IPS-NIHi7 (cell line): ENCODE data around the gene ARMH4.
A peak's percentile ranks its signal among the peaks of the same experiment; 100 is the strongest.

Experiments
- DNase-seq: peaks from one replicate; pipeline ENCODE4 v3.0.0; 2012; ENCODE audit warnings: mixed read lengths; ENCODE audit errors: extremely low spot score

ARMH4 gene, protein sequence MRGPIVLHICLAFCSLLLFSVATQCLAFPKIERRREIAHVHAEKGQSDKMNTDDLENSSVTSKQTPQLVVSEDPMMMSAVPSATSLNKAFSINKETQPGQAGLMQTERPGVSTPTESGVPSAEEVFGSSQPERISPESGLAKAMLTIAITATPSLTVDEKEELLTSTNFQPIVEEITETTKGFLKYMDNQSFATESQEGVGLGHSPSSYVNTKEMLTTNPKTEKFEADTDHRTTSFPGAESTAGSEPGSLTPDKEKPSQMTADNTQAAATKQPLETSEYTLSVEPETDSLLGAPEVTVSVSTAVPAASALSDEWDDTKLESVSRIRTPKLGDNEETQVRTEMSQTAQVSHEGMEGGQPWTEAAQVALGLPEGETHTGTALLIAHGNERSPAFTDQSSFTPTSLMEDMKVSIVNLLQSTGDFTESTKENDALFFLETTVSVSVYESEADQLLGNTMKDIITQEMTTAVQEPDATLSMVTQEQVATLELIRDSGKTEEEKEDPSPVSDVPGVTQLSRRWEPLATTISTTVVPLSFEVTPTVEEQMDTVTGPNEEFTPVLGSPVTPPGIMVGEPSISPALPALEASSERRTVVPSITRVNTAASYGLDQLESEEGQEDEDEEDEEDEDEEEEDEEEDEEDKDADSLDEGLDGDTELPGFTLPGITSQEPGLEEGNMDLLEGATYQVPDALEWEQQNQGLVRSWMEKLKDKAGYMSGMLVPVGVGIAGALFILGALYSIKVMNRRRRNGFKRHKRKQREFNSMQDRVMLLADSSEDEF

DNA sequence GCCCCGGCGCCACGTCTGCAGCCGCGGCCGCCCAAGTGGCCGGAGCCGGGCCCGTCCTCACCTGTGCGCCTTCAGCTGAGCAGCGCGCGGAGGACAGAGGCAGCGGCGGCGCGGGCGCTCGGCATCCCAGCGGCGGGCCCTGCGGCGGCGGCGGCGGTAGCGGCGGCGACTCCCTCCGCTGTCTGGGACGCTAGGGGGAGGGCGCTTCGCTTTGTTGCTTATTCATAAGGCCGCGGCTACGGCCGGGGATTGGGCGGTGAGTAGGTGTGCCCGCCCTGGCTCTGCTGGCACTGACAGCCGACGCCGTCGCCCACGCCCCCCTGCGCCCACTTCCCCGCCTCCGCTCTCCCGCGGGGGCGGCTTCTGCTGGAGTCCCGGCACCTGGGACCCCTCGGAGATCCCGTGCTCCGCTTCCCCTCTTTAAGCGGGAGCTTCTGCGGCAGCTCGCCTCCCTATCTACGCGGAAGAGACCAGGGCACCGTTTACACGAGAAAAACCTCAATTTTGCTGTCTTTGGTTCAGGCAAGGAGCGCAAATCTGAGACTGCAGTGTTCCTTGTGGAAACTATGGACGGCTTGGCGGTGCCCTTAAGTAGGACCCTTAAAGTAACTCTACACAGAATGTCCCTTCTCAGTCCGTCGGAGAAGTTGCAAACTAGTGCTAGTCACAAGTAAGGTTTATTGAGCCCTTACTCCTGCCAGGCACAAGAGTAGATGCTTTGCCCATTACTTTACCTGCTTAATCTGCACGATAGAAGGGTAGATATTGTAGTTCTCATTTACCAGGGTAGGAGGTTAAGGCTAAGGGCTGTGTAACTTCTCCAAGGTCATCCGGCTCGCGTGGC lies at the start of gene ARMH4:
ARMH4 (minus strand) TSS at position 200 of the 844 bp plus-strand sequence. CDS start 12,855 bp downstream, outside the sequence.
- peak; percentile 88 for DNase-seq

DNA sequence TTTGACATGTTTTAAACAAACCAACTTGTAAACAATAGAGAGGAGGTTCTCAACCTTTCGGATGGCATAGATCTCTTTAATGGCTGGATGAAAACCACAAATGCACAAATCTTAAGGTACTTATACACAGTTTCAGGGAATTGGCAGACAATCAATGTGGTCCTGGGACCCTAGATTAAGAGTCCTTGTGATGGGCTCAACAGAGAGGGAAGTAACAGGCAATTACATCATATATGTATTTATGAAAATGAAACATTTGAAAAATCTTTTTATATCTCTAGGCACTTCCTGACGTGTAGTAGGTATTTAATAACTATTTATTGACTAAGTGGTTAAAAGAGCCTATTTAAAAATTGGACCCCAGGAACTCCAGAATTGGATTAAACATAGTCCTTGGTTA lies 48.8 kb upstream of the ARMH4 start:
- no peak for DNase-seq

DNA sequence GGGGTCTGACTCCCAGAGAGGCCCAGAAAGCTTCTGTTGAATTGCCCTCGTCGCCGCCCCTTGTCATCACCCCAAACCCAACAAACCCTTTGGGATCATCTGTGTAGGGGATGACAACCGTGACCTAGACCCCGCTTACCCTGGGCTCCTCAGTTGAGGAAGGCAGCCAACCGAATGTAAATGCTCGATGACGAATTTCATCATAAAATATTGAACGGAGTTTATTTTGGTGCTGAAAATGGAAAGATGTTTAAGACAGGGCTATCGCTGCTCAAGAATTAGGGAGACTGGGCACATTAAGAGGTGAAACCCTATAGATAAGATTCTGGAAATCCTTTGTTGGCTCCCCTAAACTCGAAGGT lies 48.4 kb upstream of the ARMH4 start:
- no peak for DNase-seq

DNA sequence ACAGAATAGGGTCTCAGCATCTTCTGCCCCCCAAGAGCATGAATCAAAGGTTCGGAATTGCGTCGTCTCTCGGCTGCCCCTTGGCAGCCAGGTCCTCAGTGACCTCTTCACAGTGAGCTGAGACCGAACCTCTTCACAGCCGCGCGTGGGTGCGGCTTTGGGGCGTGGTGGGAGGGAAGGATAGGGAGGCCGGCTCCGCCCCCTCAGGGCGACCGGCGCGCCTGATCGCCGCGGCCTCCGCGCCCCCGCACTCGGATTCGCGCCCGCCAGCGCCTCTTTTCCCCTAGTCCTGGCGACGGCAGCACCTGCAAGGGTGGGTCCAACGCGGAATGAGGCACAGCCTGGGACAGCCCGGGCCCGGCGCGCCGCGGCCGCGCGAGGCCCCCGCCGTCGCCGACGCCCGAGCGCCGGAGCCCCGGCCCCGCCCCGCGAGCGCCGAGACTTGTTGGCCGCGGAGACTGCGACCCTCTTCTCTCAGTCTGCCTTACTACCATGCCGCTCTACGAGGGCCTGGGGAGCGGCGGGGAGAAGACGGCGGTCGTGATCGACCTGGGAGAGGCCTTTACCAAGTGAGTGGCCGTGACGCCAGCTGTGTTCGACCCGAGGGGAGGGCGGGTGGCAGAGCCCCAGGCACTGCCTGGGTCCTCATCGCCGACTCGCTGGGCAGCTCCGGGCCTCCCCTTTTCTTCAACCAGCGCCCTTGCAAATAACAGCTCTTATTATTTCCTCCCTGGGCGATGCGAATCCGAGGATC lies 47.9 kb upstream of the ARMH4 start, which contains the start of gene ACTR10:
ACTR10 (plus strand) TSS at position 424 of the 754 bp plus-strand sequence; CDS start at position 493, 69 bp downstream.
- peak; percentile 86 for DNase-seq

DNA sequence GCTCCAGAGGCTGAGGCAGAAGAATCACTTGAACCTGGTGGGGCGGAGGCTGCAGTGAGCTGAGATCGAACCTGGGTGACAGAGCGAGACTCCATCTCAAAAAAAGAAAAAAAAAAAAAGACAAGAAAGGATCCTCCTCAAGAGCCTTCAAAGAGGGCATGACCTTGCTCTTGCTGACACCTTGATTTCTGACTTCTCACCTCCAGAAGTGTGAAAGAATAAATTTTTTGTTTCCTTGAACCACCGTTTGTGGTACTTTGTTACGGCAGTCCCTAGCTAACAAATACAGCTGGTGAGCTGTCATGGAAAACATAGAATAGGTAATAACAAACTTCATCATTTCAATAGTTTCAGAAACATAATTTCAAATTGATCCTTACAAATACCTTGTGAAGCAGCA lies 46.1 kb upstream of the ARMH4 start:
- no peak for DNase-seq

DNA sequence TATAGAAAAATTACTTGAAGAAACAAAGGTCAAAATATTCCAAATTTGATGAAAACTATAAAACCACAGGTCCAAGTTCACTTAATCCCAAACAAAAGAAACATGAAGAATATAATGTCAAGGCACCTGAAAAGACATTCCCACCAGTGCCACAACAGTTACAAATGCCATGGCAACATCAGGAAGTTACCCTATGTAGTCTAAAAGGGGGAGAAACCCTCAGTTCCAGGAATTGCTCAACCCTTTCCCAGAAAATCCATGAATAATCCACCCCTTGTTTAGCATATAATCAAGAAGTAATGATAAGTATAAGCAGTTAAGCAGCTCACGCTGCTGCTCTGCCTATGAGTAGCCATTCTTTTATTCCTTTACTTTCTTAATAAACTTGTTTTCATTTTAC lies 44.2 kb upstream of the ARMH4 start:
- DNase-seq, result no peak

DNA sequence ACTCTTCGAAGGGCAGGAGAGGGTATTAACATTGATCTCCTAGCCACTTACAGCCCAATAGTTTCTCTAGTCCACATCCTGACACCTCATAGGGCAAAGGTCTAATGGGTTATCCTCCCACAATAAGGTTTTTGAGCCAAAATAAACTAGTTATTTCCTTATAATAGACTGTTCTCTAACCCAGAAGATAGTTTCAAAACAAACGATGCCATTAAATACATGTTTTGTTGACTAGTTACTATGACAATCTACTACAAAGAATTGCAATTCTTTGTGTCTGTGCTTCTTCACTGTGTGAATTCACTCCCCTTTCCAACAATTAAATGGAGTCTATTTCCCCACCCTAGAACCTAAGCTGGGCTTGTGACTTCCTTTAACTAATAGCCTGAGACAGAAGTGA lies 41.5 kb upstream of the ARMH4 start:
- DNase-seq, result no peak

DNA sequence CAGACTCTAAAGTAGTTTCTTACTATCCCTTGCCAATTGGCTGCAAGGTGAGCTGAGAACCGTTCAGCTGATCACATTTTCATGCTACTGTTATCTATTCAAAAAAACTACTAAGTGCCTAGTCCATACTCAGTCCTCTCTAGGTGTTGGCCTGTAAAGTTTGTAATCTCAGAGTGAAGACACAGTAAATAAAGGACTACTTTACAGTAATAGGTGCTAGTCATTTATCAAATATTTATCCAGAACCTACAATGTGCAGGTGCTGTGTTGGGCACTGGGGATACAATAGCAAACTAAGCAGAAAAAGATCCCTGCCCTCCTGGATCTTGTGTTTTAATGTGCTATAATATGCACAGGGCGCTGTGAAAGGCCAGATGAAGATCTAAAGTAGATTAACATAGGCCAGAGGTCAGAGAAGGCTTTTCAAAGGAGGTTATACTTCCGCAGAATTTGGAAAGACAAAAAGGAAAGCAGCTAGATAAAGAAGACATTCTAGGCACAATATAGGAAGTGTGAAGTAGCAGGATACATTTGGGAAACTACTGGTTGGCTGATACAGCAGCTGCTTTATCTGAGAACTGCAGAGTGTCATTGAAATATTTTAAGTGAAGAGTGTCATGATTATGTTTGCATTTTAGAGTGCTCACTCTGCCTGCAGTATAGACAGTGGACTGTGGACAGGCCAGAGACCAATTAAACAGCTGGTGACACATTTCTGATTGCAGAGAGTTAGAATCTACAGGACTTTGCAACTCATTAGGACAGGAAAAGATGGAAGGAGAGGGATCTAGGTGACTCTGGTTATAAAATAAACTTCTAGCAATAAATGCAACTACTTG lies 40.0 kb upstream of the ARMH4 start:
- no peak for DNase-seq

DNA sequence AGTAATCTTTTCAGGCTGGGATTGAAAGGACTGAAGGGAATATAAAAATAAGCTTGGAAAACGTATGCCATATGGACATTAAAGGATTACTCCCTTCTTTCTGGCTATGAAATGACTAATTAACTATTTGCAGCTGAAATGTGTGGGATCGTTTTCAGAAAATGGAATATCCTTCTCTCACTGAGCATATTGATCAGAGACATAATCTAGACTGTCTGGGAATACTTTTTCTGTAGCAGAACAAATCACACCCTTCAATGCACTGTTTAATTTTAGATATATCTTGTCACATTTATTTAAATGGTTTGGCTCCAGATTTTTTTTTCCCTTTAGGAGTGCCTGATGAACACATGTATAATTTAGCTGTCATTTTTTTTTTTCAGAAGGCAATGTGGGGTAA lies 37.2 kb upstream of the ARMH4 start:
- DNase-seq, result no peak

DNA sequence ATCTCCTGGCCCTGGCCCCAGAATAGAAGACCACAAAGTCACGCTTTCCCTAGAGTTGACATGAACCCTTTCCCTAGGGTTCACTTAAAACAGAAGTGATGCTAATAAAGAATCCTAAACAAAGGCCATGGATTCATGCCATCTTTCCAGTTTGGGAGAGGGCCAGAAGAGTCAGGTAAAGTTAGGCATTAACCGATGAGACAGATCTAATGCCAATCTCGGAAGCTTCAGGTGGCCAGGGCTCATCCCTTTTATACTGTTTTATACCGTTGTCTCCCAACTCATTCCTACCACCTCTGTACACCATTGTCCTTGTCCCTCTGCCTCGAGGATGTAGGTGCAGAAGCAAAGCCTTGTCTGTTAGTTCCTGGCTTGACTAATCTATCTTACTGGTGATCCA lies 25.1 kb upstream of the ARMH4 start:
- DNase-seq, result no peak

DNA sequence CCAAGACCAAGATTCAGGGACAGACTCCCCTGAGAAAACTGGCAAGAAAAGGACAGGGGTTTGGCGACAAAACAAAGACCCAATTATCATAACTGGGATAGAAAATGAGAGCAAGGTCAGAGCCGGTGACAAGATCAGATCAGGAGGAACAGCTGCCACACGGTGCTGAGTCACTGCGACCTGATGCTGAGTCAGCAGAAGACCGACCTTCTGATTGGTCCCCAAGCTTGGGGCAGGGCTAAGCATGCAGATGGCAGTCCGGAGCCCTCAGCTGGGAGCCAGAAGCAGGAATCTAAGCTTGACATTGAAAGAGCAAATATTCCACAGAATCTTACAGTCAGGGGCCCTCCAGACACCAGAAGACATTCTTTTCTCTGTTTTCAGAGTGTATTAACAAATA lies 19.1 kb upstream of the ARMH4 start:
- peak; percentile 97 for DNase-seq

DNA sequence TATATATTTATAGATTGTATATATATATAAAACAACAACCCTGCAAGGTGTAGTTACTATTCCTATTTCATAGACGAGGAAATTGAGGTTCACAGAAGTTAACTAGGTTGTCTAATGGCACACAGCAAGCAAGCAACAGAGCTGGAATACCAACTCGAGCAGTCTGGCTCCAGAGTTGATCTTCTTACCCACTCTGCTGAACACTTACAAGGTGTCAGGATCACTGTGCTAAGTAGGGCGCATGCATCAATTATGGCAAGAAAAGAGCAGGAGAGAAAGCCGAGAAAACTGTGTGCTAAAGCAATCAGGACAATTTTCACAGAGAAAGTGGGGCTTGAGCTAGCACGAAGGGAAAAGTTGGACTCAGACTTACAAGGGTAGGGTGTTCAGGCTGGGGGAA lies 15.9 kb upstream of the ARMH4 start:
- DNase-seq, result no peak

DNA sequence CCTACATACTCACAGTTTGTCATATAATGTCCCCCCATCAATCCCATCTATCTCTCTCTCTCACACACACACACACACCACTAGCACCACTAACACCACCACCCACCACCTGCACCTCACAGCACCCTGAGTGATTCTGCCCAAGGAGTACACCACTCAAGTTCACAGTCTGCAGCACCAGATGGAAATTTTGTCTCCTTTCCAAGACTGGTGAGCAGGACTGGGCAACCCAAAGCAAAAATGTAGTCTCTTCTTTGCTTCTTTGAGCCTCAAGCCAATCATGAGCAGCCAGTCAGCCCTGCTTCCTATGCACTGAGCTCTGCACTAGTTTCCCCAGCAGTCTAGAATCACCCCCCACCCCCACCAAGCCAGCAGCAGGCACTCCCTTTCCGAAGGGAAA lies 15.0 kb upstream of the ARMH4 start:
- DNase-seq, result no peak

DNA sequence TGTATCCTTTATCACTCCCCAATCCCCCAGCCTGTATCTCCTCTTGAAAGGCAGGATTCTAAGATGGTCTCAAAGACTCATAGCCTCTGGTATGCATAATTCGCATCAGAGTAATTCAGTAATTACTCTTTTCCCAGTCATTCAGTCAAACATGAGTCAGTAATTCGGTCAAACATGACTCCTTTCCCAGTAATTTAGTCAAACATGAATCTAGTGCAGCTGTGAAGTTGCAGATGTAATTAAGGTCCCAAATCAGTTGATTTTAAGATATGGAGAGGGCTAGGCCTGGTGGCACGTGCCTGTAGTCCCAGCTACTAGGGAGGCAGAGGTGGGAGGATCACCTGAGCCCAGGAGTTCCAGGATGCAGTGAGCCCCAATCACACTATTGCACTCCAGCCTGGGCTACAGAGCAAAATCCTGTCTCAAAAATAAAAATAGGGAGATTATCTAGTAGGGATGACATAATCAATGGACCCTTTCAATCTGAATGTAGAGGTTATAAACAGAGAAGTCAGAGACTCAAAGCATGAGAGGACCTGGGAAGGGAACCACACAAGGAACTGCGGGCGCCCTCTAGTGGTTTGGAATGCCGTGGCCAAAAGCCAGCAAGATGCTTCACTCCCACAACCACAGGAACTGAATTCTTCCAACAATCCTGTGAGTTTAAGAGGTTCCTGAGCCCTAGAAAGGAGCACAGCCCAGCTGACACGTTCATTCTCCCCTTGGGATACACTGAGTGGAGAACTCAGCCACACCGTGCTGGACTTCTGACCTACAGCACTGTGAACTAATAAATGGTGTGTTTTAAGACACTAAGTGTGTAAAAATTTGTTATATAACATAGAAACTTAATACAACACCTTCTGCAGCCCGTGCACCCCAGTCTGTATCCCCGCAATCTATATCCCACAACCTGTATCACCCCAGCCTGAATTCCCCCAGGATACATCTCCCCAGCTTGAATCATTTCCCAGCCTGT lies 14.3 kb upstream of the ARMH4 start:
- DNase-seq, result peak; percentile 81

DNA sequence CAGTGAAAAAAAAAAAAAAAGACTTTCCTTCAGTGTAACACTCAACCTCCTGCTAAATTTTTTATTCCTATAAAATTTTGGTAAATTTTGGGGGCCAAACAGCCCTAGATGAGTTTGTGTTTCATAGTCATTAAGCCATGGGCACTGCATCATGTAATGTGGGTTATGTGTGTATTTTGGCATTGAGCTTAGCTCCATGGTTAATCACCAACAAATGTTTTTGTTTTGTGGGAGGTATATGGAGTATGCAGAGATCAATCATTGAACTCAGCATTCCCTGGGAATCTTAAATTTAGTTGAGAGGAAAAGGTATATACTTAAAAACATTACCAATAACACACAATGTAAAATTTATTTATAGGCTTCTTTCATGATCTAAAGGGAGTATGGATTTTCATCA lies 8.5 kb upstream of the ARMH4 start:
- DNase-seq, result no peak

DNA sequence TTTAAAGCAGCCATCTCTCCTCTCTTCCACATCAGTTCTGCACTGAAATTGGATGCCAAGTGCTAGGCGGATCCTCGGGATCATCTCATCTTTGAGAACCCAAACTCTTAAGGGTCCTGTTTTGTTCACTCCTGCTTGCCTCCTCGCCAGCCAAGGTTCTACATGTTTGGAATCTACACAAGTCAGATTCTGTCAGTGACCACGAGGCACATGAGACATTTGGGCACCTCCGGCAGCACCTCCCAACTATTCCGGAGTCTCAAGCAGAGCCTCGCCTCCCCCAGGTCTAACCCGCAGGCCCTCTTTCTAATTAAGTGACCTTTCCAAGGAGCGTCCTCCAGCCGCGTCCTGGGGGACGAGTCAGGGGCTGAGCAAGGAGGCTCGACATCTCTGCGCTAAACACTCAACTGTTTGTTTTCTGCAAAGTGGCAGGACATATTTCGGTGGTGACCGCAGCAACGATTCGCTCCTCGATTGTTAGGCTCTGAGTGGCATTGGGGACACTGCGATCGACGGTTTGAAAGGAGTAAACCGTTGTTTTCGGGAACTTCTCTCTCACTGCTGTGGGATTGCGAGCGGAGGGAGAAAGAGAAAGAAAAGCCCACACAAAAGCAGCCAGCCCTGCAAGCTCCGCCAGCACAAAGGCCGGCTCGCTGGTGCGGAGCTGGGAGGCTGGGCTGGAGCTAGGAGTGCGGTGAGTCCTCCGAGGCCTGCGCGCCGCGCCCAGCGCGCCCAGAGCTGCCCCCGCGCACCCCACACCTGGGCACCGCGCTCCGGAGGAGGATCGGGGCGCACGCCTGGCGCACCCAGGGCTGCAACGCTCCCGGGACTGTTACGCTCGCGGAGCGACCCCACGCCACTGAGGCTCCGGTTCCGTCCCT lies 640 bp downstream of the ARMH4 start:
- peak; percentile 35 for DNase-seq

DNA sequence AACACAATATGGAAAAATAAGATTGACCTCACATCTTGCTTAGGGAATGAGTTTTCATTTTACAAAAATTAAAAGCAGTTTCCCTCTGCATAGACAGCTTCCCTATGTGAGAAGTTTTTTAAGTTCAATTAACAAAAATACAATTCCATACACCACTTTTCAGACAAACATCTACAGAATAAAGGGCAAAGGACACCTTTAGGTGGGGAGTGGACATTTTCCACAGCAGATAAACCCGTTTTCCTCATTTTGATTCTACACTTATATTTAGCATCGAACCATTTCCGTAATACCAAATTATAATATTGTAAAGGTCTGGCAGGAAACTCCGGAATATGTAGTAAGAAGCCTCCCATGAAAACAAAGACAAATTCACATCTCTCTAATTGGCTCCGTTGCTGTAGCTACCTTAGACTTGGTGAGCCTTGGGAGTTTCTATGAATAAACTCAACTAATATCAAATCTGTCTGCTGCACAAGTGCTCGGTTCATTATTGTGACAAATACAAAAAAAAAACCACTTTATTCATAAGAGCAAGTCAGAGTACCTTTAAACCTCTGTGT lies 1.7 kb downstream of the ARMH4 start:
- no peak for DNase-seq

DNA sequence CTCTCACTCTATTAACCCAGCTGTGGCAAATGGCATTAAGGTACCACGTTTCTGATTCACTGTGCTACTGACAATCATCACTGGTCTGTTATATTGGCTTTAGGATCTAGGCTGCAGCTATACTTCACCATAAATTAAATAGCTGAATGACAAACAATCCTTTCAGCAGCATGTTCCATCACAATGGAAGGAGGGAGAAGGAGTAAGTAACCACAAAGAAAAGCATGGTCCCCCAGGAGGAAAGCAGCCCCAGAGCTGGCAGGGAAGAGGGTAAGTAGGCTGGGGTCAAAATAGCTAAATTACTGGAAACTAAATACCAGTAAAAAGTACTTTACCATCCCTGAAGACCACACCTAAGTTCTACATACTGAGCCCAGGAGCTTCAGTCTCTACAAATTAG lies 2.8 kb downstream of the ARMH4 start:
- no peak for DNase-seq
